Left kidney (tissue), 2 donors: ENCODE results near the gene UNC5A. TPM values are rescaled to one million over a fixed set of nuclear protein-coding genes. Genes with fewer than 3 reads are reported as not detected.

ENCODE experiments used
- DNase-seq: peaks from one replicate; pipeline ENCODE4 v3.0.0-alpha.2; 2013
- polyA plus RNA-seq: library from polyadenylated mRNA; unstranded; fragments of 120-200 nt; gene quantifications from one replicate; pipeline ENCODE4 v1.2.1, GENCODE V29; 2013; ENCODE audit not compliant: insufficient read length

Gene UNC5A
- polyA plus RNA-seq, 1 donor, result 0.17 TPM

DNA sequence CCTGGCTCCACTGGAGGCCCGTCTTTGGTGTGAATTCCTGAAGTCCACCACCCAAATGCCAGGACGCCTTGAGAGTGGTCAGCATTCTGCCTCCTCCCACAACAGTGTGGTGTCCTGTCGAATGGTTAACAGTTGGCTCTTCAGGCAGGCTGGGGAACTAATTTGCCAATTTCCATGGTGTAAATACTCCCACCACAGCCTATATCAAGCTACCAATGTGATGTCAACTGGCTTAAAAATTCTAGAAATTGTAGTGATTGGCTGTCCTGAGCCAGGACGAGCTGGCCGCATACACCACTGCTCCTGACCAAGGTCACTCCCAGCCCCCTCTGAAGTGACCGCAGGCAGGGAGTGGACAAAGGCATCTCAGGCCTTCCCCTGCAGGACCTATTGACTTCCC lies 11.1 kb downstream of the UNC5A start:
- DNase-seq, result no peak

GRCh38 chr5:176822041-176822792 lies 11.9 kb downstream of the UNC5A start:
- no peak for DNase-seq

DNA sequence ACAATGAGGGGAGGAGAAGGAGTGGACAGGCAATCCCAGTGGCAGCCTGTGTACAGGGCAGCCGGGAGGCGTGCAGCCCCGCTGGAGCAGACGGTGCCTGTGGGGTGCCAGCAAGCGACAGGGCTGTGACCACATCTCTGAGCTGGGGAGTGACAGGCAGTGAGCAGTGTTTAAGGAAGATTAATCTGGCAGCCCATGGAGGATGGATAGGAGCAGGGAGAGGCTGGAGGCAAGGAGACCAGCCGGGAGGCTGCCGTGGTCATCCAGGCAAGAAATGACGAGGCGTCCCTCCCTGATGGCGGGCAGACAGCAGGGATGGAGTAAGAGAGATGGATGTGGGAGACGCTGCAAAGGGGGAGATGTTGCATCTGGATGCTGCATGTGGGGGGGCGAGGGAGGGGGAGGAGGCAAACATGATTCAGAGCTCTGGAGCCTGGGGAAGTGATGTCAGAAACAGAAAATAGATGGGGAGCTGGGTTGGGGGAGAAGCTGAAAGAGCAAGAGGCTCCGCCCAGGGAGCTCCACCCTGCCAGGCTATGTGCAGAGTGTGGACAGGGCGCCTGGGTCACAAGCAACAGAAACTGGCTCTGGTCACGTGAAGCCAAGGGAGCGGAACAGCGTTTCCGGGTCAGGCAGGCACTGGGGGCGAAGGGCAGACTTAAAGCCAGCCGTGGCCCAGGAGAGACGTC lies 12.6 kb downstream of the UNC5A start:
- no peak for DNase-seq

DNA sequence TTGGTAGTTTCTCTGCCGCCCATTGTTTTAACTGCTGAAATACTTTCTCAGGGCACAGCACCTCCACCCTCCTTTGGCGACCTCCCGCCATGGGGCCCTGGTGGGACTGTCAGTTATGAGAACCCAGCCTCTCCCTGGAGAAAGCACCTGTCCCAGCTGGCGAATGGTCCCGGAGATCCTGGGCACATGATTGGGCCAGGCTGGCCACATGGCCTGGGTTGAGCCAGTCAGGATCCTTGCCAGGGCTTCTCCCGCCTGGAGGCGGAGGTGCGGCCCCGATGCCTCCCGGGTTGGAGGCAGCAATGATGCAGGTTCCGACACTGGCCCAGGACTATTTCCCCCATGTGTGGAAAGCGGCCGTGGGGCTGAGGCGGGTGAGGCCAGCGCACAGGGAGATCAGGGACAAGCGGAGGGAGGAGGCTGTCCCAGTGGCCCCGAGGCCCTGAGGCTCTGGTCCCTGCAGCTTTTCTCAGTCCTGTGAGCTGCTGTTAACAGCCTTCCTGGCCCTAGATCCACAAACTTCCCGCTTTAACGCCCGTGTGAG lies 13.6 kb downstream of the UNC5A start:
- no peak for DNase-seq

DNA sequence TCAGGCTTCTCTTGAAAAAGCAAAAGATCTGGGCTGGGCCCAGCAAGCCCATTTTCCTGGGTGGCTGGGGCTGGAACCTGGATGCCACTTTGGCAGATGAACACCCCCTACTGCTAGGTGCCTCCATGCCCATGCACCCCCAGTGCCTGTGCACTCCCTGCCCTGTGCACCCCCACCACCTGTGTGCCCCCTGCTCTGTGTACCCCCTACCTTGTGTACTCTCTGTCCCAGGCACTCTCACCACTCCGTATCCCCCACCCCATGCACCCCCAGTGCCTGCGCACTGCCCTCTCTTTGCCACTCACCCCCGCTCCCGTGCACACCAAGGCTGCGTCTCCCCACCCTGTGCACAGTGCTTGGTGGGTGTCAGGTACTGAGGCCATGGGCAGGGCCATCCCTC lies 14.2 kb downstream of the UNC5A start:
- DNase-seq, result no peak

DNA sequence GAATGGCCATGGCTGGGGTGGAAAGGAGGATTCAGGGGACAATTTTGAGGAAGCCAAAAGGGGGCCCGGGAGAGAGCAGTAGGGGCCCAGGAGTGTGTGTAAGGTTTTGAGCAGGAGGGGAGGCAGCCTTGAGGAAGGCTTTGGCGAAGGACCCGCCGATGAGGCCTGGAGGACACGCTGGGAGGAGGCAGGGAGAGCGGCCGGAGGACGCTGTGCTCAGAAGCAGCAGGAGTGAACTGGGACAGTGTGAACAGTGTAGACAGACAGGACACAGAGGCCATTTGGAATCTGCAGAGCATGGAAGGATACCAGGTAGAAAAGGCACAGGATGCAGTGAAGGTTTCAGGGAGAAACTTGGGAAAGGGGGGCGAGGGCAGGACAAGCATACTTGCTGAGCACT lies 14.9 kb downstream of the UNC5A start:
- DNase-seq, result no peak

DNA sequence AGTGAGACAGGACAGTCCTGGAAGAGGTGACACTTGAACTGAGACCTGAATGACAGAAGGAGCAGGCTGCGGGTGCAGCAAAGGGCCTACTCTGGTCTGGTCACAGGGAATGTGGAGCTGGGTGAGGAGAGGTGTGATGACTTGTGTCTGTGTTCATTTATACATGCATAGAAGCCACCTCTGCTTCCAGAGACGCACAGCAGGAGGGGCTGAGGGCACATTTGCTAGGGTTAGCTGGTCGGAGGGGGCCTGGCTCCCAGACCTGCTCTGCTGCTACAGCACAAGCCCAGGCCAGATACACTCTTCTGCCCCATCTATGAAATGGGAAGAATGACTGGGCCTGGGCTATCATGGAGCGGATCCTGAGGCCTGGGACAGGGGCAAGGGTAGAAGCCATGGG lies 15.6 kb downstream of the UNC5A start:
- no peak for DNase-seq

GRCh38 chr5:176827736-176828414 lies 17.5 kb downstream of the UNC5A start:
- DNase-seq, result no peak

GRCh38 chr5:176829320-176829719 lies 19.0 kb downstream of the UNC5A start:
- no peak for DNase-seq

GRCh38 chr5:176830422-176830994 lies 20.1 kb downstream of the UNC5A start:
- DNase-seq, result no peak

GRCh38 chr5:176830995-176831423 lies 20.6 kb downstream of the UNC5A start:
- no peak for DNase-seq

DNA sequence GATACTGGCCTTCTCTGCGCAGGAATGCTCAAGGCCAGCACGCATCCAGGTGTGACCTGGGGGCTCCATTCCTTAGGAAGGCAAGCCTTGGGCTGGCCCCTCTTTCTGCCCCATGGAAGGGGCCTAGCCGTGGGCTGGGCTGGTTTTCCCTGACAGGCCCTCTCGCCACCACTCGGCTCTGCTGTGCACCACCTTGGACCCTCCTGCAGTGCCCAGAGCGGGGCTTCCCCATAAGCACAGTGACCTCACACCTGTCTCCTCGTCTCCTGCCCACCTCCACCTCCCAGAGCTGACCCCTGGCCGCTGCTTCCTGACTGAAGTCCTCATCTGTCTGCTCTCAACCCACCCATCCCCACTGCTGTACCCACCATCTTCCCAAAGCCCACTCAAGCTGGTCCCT lies 21.1 kb downstream of the UNC5A start:
- DNase-seq, result no peak

GRCh38 chr5:176832162-176832561 lies 21.8 kb downstream of the UNC5A start:
- no peak for DNase-seq

GRCh38 chr5:176833286-176833685 lies 22.9 kb downstream of the UNC5A start:
- no peak for DNase-seq

- no peak for DNase-seq
Measured at GRCh38 chr5:176835918-176836317, 25.6 kb downstream of the UNC5A start.

DNA sequence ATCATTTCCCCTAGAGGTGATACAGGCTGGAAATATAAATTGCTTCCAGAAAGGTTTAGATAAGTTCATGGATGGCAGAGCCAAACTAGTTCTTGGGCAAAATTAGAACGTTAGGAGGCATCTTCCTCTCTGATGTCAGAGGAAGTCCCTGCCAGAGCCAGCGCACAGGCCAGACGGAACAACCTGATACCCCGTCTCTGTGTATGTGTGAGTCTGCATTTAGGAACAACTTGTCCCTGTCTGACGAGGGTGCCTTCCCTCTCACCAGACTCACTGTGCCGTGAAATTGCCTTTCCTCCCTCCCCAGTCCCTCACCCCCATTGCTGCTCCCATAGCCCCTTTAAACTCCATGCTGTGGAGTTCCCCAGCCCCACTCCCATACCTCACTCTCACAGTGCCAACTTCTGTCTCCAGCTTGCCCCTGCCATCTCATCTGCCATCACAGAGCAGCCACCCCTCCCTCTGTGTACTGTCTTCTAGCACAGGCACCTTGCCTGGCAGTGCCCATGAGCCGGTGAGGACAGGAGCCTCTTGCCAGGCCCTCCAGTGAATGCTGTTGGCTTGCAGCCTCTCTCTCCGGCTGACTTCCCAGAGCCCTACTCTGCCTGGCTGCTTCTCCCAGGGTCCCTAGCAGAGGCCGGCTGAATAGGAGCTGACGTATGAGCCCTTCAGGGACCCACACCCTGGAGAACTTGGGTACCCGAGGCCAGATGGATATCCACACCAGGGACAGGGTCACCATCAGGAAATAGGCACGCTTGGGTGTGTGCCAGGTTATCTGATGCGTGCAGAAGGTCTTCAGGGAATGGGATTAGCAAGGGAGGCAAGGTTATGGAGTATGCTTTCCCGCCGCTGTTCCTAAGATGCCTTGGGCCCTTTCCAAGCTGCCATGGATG lies 26.7 kb downstream of the UNC5A start:
- no peak for DNase-seq

DNA sequence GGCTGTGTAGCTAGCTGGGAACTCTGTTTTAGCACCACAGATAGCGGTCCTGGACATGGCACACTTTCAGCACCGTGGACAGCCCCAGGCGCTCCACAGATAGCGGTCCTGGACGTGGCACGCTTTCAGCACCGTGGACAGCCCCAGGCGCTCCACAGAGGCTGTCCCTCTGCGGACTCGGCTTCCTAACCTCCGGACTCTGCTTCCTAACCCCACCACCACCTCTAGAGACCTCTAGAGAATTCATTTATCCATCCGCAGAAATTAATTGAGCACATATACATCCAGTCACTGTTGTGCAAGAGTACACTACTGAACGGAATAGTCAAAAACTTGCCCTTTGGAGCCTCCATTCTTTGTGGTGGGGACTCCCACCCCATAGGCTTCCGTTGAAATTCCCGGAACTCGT lies 27.4 kb downstream of the UNC5A start:
- DNase-seq, result peak; percentile 94

- DNase-seq, result no peak
Measured at GRCh38 chr5:176843673-176844072, 33.3 kb downstream of the UNC5A start.

DNA sequence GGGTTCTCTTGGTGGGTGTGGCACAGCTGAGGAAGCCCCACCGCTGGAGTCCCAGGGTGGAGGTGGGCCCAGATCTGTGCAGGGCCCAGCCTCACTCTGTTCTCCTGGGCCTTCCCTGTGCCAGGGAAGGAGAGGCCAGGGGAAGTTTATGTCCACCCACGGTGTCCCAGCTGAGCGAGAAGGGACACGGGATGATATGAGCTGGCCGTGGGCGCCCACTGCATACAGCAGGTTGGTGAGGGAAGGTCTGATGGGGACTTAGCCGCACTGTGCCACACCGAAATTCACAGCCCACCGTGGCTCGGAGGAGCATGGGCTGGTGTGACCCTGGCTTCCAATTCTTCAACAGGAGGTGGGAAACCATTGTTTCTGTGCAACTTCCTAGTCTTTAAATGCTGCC lies 33.9 kb downstream of the UNC5A start:
- DNase-seq, result no peak

GRCh38 chr5:176844706-176845391 lies 34.5 kb downstream of the UNC5A start:
- DNase-seq, result no peak

DNA sequence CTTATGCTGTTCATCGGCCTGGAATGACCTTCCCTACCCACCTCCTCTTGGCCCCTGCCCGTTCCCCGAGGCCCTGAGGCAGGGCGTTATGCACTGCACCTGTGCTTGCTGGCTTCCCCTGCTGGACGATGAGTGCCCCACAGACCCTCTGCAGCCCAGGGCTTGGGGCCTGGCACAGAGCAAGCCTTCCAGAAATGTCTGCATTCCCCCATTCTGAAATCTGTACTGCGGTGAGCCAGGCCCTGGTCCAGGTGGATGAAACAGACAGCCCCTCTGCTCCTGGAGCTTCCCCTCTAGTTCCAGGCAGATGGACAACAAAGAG lies 35.0 kb downstream of the UNC5A start:
- no peak for DNase-seq
